BE2C (cell line): ENCODE measurements around the gene CNN3.
A peak's percentile ranks its signal among the peaks of the same experiment; 100 is the strongest.

Experiments
- DNase-seq: peaks from one replicate; pipeline ENCODE4 v3.0.0-alpha.2; 2020
- H3K27me3 ChIP-seq: fragments of 250-450 bp; sonication (Bioruptor Pico); 2 replicates; pipeline ENCODE4 v1.5.1; 2020; ENCODE audit warnings: mild to moderate bottlenecking
- H3K36me3 ChIP-seq: fragments of 250-450 bp; sonication (Bioruptor Pico); 2 replicates; pipeline ENCODE4 v1.5.1; 2020; ENCODE audit warnings: mild to moderate bottlenecking
- H3K4me1 ChIP-seq: fragments of 250-450 bp; sonication (Bioruptor Pico); 2 replicates; pipeline ENCODE4 v1.5.1; 2020
- H3K4me3 ChIP-seq: 2 replicates; pipeline ENCODE4 v1.5.1; 2011; ENCODE audit warnings: low read depth, low read length
- H3K9me3 ChIP-seq: fragments of 250-450 bp; sonication (Bioruptor Pico); 2 replicates; pipeline ENCODE4 v1.5.1; 2020
- TF ChIP-seq, protein P1 (sequence below): IDR thresholded peaks from 2 replicates; pipeline ENCODE4 v1.5.1; 2012; ENCODE audit warnings: mild to moderate bottlenecking, low read depth, low read length

CNN3 gene

DNA sequence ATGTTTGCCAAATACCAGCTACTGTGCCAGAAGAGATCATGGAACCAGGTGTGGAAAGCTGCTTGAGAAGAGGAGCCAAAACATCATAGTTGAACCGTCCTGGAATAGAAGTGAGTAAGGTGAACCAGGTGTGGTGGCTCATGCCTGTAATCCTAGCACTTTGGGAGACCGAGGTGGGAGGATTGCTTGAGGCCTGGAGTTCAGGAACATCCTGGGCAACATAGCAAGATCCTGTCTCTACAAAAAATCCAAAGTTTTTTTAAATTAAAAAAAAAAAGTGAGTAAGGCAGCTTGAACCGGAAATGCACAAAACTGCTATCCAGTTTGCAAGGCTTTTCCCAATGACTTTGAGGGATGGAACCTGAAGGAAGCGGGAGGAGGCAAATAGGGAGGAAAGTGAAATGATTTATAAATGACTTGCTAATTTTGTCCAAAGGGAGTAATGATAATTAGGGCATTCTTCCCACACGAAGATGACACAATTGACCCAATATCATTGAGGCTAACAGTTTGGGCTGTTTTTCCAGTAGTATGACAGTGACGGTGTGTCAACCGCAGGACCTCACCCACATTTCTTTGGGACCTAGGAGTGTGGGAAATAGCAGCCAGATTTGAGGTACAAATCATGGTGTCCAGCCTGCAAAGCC lies 1.5 kb upstream of the CNN3 start:
- H3K27me3 ChIP-seq: no peaks in the 10 kb centered on the region
- H3K9me3 ChIP-seq: no peaks in the 10 kb centered on the region
- no peak overlapping the region; the same call in 1 of the 2 replicates for H3K4me3 ChIP-seq
- H3K4me1 ChIP-seq: no peaks in the 10 kb centered on the region
- TF ChIP-seq, protein P1, sequence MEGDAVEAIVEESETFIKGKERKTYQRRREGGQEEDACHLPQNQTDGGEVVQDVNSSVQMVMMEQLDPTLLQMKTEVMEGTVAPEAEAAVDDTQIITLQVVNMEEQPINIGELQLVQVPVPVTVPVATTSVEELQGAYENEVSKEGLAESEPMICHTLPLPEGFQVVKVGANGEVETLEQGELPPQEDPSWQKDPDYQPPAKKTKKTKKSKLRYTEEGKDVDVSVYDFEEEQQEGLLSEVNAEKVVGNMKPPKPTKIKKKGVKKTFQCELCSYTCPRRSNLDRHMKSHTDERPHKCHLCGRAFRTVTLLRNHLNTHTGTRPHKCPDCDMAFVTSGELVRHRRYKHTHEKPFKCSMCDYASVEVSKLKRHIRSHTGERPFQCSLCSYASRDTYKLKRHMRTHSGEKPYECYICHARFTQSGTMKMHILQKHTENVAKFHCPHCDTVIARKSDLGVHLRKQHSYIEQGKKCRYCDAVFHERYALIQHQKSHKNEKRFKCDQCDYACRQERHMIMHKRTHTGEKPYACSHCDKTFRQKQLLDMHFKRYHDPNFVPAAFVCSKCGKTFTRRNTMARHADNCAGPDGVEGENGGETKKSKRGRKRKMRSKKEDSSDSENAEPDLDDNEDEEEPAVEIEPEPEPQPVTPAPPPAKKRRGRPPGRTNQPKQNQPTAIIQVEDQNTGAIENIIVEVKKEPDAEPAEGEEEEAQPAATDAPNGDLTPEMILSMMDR: no peak
- H3K36me3 ChIP-seq: no peaks in the 10 kb centered on the region
- no peak for DNase-seq

DNA sequence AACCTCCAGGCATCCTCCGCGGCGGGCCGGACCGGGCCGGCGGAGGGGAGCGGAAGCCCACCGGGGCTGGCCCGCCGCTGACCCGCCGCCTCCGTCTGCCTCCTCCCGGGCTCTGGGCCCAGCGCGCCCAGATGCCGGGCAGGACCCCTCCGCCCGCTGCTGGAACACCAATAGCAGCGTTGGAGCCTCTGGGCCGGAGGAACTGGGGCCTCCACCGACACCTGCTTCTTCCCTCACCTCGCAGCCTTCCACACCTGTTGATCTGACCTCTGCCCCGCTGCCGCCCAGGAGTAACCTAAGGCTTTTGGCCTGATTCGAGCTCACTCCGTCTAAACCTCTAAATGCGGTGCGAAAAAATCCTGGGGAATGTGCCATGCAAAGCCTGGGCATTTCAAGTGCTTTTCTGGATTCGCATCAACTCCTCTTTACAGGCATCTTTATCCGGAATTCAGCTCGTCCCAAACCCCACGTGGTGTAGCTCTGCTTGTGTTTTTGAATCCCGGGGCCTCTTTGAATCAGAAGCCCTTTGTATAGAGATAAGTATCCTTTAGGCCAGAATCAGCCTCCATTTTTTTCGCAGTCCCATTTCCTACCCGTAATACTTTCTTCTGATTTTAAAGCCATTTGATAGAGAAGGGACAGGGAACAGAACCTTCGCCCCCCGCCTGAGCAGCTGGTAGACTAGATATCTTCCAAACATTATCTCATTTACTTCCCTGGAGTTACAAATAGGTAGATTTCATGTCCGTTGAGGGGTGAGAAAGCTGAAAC lies 680 bp upstream of the CNN3 start:
- H3K4me3 ChIP-seq: peak overlapping the region; percentile 56
- no peak for DNase-seq

DNA sequence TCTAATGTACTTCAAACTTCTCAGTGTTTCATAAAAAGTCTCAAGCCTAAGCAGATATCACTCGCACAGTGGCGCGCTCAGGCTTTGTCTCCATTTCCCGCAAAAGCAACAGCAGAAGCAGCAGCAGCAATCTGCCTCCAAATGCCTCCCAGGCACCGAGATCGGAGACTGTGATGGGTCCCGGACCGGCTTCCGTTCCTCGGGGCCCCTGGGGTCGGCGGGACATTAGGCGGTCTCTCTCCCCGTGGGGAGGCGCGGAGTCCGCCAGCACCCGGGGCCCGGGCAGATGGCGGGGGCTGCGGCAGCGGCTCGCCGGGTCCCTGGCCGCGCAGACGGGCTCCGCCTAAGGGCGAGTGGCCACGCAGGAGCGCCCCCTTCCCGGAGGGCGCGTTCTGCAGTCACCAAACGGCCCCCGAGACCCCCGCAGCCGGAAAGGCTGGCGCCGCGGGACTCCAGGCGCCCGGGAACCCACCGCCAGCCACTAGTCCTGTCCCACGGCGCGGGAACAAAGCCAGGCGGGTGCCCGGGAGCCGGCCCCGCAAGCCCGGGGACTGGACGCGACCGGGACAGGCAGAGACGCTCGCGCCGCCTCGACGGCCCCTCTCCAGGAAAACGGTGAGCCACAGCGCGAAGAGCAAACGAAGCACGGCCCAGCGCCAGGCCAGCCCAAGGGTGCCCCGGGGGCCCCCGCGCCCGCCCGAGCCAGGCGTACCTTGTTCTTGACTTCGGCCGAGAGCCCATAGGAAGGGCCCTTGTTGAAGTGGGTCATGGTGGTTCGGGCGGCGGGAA lies 590 bp downstream of the CNN3 start:
- Histone ChIP-seq H3K9me3 (no peaks in the 10 kb centered on the region), H3K36me3 (no peaks in the 10 kb centered on the region), H3K27me3 (no peaks in the 10 kb centered on the region), H3K4me3 (peak overlapping the region; percentile 75), H3K4me1 (no peaks in the 10 kb centered on the region)
- TF ChIP-seq, protein P1: peak; percentile 26
- DNase-seq: peak; percentile 67

More for the DNA sequence above, 680 bp upstream of the CNN3 start:
- Histone ChIP-seq H3K27me3 (no peaks in the 10 kb centered on the region), H3K36me3 (no peaks in the 10 kb centered on the region), H3K9me3 (no peaks in the 10 kb centered on the region), H3K4me1 (no peaks in the 10 kb centered on the region)
- TF ChIP-seq, protein P1: no peak

DNA sequence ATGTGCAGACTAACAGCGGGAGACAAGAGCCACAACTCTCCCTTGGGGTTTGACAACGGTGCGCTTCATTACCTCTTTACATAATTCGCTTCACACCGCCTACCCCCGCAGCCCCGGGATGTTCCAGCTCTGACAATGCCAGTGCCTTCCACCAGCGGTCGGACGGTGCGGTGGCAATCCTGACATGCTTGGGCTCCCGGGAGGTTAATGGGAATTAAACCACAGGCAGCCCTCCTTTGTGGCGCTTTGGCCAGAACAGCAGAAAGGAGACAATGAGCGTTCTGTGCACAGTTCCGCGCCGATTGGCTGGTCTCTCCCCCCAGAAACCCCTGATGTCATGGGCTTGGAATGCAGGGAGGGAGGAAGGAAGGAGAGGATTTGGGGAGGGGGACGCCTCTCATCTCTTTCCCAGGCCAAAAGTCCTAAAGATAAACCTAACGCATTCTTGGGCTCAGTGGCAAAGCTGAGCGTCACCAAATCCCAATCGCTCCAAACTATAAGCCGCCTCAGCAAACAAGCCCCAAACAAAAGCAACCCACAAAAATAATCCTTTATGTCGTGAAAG lies 1.3 kb downstream of the CNN3 start:
- no peaks in the 10 kb centered on the region for H3K27me3 ChIP-seq
- TF ChIP-seq, protein P1: no peak
- no peaks in the 10 kb centered on the region for H3K36me3 ChIP-seq
- H3K9me3 ChIP-seq: no peaks in the 10 kb centered on the region
- peak overlapping the region; percentile 75 for H3K4me3 ChIP-seq
- DNase-seq: peak; percentile 64
- no peaks in the 10 kb centered on the region for H3K4me1 ChIP-seq

DNA sequence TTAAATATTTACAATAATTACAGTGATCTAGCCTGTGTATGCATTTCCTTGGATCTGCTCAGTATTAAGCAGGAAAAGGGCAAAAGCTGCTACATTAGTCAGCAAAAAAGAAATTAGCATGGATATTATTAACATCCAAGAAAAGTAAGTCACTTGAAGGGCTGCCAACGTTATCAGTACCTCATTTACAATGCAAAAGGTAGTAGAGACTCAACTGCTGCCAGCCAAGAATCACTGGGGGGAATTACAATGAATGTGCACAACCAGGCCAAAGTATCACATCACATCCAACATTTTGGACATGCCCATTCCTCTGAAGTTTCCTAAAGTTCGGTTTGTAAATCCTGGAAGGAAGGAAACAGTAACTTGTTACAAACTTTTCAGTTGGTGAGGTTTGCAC lies 1.9 kb downstream of the CNN3 start:
- Histone ChIP-seq H3K9me3 (no peaks in the 10 kb centered on the region), H3K4me3 (peak overlapping the region; percentile 75), H3K4me1 (no peaks in the 10 kb centered on the region), H3K27me3 (no peaks in the 10 kb centered on the region), H3K36me3 (no peaks in the 10 kb centered on the region)
- DNase-seq: no peak
- TF ChIP-seq, protein P1: no peak
